Fibroblast of lung (primary cell): Measurements from ENCODE around the gene CKMT1A.
"Not testable (repeated sequence)": the region's sequence is repeated elsewhere in the genome, so short reads cannot be mapped to it uniquely, and the experiment has no call there.

Experiments
- EZH2 ChIP-seq: IDR thresholded peaks from 2 replicates; pipeline ENCODE4 v1.5.1; 2012; ENCODE audit warnings: low read length, control low read depth, mild to moderate bottlenecking; ENCODE audit errors: missing control alignments
- TF ChIP-seq, protein P1 (sequence below), 2 donors: IDR thresholded peaks in 1 of 2; conservative IDR thresholded peaks in 1 of 2; 1 replicate in 1 of 2; 2 replicates in 1 of 2; pipeline ENCODE4 v1.5.1; 2011 to 2012; ENCODE audit warnings: low read length in 2 of 2, control low read depth in 1 of 2, inconsistent platforms in 1 of 2, low read depth in 1 of 2, mild to moderate bottlenecking in 1 of 2

DNA sequence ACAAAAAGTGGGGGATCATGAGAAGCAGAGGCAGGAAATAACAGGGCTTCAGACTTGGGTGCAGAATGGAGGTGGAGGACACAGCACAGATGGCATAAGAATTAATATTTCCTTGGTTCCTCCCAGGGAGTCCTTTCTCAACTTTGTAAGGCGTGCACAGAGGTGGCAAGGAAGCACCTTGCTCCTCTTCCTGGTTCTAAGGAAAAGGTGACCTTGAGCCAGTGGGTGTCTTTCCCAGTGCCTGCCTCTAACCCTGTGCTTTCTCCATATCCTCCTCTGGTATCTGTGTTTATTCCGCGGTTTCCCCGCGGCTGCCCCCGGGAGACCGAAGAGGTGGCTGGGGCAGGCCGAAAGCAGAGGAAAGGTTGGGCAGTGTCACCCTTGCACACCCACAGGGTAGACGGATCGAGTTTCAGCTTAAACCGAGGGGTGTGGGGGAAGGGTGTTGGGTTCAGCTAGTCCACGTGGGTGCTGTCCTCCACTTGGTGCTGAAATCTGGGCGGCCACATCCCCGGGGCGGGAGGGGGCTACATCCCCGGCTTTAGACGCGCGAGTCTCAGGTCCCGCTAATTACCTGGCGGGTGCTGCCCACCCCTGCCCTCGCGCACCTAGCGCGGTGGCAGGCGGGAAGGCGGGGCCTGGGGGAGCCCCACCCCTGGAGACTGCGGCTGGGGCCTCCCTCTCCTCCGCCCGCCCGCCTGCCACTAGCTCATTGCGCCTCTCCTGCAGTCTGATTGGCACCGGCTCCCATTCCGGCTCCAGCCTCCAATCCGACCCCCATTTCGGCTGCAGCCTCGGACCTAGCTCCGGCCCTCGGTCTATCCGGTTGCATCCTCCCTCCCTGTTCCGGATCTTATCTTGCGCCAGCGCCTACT is at the start of gene CKMT1A:
- TF ChIP-seq, protein P1, sequence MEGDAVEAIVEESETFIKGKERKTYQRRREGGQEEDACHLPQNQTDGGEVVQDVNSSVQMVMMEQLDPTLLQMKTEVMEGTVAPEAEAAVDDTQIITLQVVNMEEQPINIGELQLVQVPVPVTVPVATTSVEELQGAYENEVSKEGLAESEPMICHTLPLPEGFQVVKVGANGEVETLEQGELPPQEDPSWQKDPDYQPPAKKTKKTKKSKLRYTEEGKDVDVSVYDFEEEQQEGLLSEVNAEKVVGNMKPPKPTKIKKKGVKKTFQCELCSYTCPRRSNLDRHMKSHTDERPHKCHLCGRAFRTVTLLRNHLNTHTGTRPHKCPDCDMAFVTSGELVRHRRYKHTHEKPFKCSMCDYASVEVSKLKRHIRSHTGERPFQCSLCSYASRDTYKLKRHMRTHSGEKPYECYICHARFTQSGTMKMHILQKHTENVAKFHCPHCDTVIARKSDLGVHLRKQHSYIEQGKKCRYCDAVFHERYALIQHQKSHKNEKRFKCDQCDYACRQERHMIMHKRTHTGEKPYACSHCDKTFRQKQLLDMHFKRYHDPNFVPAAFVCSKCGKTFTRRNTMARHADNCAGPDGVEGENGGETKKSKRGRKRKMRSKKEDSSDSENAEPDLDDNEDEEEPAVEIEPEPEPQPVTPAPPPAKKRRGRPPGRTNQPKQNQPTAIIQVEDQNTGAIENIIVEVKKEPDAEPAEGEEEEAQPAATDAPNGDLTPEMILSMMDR (conservative IDR thresholded peaks at IDR 0.05 in 1 of 2, IDR thresholded peaks at IDR 0.05 in 1 of 2; ENCODE audit: low read depth in 1 of 2, low read length in 2 of 2): not testable (repeated sequence)
- not testable (repeated sequence) for TF ChIP-seq EZH2
